NCI-H524 treated with DMSO at 0.1 percent for 48 hours (cell line): Measurements from ENCODE around the gene TPD52L2.
"Not testable (repeated sequence)": the region's sequence is repeated elsewhere in the genome, so short reads cannot be mapped to it uniquely, and the experiment has no call there.

Source experiments
- DNase-seq: peaks from one replicate; lab custom pipeline; 2025; lab: John Stamatoyannopoulos, UW

Gene TPD52L2

DNA sequence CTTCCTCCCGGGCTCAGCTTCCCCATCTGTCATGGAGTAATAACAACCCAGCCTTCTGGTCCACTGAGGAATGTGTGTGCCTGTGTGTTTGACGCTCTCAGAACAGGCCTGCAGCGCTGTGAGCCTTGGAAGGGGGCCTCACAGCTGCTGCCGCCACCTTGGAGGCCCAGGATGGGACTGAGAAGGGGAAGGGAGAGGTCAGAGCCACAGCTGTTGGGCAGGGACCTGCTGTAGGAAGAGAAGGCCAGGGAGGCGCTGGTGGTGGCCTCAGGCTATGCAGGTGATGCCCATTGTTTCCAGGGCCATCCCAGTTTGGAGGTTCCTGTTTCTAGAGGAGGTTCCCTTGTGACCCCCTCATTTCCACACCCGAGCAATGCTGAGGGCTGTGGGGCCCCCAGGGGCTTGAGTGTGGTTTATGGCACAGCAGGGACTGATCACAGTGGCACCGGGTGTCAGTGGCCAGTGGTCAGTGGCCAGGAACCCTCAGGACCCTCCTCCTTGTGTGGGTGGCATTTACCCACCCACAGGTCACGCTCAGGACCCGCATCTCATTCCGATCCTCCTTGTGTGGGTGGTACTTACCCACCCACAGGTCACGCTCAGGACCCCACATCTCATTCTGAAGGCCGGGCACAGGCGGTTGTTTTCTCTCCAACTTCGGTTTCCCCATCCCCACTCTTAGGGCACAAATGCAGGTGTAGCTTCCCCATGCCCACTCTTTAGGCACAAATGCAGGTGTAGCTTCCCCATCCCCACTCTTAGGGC is 14.0 kb downstream of the TPD52L2 start:
- DNase-seq: no peak

- not testable (repeated sequence) for DNase-seq
Measured at GRCh38 chr20:63880901-63881300, 15.8 kb downstream of the TPD52L2 start.

- no peak for DNase-seq
Measured at GRCh38 chr20:63881451-63882226, 16.6 kb downstream of the TPD52L2 start.

- DNase-seq: no peak
Measured at GRCh38 chr20:63882257-63883200, 17.5 kb downstream of the TPD52L2 start.

DNA sequence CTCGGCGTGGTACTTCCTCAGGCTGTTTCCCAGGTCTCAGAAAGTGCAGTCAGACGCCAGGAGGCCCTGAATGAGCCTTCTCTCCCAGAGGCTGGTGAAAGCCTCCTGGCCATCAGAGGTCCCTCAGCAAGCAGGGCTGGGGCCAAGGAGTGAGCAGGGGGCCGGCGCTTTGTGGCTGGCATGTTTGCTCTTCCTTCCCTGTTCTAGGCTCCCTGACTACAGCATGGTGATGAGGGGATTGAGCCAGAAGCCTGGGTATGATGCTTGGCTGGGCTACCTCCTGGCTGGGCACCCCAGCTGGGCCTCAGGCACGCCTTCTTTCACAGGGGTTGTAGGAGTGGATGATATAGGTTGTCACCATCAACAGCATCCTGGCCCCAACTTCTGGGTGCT is 18.1 kb downstream of the TPD52L2 start:
- no peak for DNase-seq

- no peak for DNase-seq
Measured at GRCh38 chr20:63884506-63885263, 19.6 kb downstream of the TPD52L2 start.

DNA sequence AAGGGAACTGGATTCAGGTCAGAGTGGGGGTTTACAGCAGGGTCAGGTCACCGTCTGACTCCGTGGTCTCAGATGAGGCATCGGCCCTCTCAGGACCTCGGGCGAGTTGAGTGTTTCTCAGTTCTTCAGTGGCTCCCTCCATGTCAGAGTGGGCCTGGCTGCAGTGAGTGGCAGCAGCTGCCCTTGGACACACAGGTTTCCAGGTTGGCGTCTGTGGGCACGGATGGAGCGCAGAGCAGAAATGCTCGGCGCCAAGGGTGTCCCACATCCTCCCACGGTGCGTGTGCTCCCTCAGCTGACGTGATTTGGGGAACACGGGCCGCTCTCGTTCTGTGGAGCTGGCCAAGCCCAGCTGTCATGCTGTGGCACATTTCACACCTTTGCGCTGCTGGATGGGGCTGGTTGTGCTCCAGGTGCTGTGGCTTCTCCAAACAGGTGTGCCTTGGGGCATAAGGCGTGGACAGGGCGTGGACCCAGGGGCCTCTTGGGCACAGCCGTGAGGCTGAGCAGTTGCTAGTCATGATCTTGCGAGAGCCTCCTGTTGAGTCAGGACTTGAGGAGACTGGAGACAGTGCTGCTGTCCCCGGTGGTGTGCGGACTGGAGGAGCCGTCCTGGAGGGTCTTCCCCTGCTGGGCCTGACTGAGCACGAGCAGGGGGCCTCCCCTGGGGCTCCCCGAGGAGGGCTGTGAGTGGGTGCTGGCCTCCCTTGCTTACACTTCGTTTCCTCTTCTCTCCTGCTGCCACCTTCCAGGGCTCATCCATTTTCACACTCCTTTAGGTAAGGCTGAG is 20.4 kb downstream of the TPD52L2 start:
- no peak for DNase-seq

- no peak for DNase-seq
Measured at GRCh38 chr20:63886054-63886419, 21.0 kb downstream of the TPD52L2 start.

GRCh38 chr20:63886921-63887320 is 21.9 kb downstream of the TPD52L2 start:
- DNase-seq: no peak

GRCh38 chr20:63889241-63890200 is 24.5 kb downstream of the TPD52L2 start:
- DNase-seq: no peak

- no peak for DNase-seq
Measured at GRCh38 chr20:63890201-63890576, 25.1 kb downstream of the TPD52L2 start.

- DNase-seq: no peak
Measured at GRCh38 chr20:63890616-63891015, 25.5 kb downstream of the TPD52L2 start.

- no peak for DNase-seq
Measured at GRCh38 chr20:63891061-63892002, 26.3 kb downstream of the TPD52L2 start.

GRCh38 chr20:63892402-63892801 is 27.3 kb downstream of the TPD52L2 start:
- DNase-seq: no peak

- no peak for DNase-seq
Measured at GRCh38 chr20:63893999-63894357, 28.9 kb downstream of the TPD52L2 start.

GRCh38 chr20:63894358-63895201 is 29.5 kb downstream of the TPD52L2 start, which contains the start of gene DNAJC5:
DNAJC5 (plus strand) TSS chr20:63895126; CDS start chr20:63928346, 33,220 bp downstream.
- no peak for DNase-seq

DNA sequence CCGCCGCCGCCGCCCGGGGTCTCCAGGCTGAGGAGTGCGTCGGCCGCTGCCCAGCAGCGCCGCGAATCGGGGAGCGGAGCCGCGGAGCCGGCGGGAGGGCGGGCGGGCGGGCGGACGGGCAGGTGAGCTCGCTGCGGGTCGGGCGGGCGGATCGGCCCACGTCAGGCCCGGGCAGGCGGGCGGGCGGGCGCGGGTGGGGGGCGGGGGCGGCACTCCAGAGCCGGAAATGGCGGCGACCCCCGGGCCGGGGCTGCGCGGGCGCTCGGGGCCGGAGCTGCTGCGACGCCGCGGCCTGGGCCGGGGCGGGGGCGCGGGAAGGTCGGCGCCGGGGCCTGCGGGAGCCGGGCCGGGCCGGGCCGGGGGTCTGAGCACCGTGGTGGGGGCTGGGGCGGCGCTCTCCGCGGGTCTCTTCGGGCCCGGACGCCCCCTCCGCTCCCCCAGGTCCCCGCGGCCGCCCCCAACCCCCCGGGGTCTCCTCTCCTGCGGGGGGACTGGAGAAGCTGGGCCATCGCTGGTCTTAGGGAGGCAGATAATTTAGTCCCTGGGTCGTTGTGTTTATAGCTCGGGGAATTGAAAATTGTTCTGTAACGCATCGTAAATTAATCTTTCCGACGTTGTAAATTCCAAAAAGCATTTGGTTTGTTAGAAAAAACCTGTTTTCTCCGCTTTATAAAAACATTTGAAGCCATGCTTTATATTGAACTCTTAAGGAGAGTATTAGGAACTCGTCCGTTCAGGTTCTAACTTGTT is 30.3 kb downstream of the TPD52L2 start:
- no peak for DNase-seq
